ENCODE measurements around the gene ARG1. TPM values are rescaled to one million over a fixed set of nuclear protein-coding genes. Genes with fewer than 3 reads are reported as not detected.

The ARG1 gene
- total and polyA plus RNA-seq, 2 of the 8 experiments (the other 6 are each of a cell fraction or from before 2014, with no cell fraction given) = not detected

DNA sequence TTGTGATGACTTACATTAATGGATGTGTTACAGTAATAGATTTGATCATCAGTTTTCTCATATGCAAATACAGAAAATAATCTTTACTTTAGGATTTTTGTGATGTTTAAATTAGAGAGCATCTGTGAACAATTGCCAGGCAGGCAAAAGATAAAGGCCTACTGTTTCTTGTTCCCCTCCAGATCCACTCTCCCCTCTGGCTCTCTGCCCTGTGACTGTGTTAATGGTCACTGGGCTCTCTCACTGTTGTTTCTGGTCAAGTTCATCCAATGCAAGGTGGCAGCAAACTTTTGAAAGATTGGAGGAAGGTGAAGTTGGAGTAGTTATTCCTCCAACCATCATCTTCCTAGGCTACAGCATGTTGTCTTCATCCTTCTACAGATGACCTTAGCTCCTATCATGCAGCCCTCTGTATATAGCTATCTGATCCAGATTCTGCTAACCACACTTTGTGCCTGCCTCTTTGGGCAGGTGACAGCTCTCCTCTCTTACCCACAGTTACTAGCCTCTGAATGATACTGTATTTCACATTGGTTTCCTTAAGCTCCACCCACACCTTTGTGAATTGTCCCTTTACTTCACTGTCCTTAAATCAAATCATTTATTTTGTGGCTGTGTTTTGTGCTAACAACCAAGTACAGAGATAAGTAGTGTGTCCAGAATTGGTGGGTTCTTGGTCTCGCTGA is 48.9 kb upstream of the ARG1 start:
- Histone ChIP-seq H3K23me2 (ENCODE audit: low read depth, low read length) (no peaks in the 10 kb centered on the region), H2BK20ac (ENCODE audit: low read length) (no peak overlapping the region), H3K4me3 (ENCODE audit: extremely low read depth in 1 of 4, insufficient read depth in 2 of 4, low read depth in 3 of 4, low read length in 4 of 4) (no peak overlapping the region), H3K4me1 (replicated peaks in 1 of 4; ENCODE audit: control insufficient read depth in 3 of 4, insufficient read depth in 4 of 4, low read length in 3 of 4) (no peaks in the 10 kb centered on the region), H3K23ac (ENCODE audit: insufficient read length) (no peak overlapping the region), H2BK5ac (ENCODE audit: low read depth, low read length) (no peak overlapping the region), H4K20me1 (replicated peaks in 1 of 2; ENCODE audit: control insufficient read depth in 1 of 2, insufficient read depth in 2 of 2, low read length in 2 of 2) (no peaks in the 10 kb centered on the region), H3K18ac (ENCODE audit: extremely low read depth, low read length) (no peak overlapping the region), H3K9ac (replicated peaks in 1 of 4; ENCODE audit: extremely low read depth in 1 of 4, low read depth in 3 of 4, low read length in 3 of 4) (no peak overlapping the region), H3K14ac (ENCODE audit: insufficient read length) (no peak overlapping the region), H4K5ac (ENCODE audit: insufficient read length, low read depth, low read length) (no peak overlapping the region), H4K91ac (replicated peaks; ENCODE audit: insufficient read length, low read length) (peak overlapping the region; percentile 5), H2AFZ (ENCODE audit: low read length) (0 out of 2 replicates have a peak overlapping the region, but pooled peaks have one; percentile 62), H3K27me3 (replicated peaks in 1 of 4; ENCODE audit: control insufficient read depth in 3 of 4, extremely low read depth in 1 of 4, insufficient read depth in 3 of 4, low read length in 3 of 4) (no peaks in the 10 kb centered on the region), H3K27ac (ENCODE audit: low read depth, low read length) (no peak overlapping the region), H3K79me2 (ENCODE audit: control insufficient read depth in 1 of 2, insufficient read depth in 2 of 2, low read length in 2 of 2) (no peaks in the 10 kb centered on the region), H2BK12ac (ENCODE audit: low read depth, low read length) (0 out of 2 replicates have a peak overlapping the region, but pooled peaks have one; percentile 13), H3K9me3 (ENCODE audit: insufficient read depth in 2 of 2, low read depth in 1 of 2, low read length in 1 of 2) (0 out of 4 replicates have a peak, but pooled peaks cover 2 to 5% of the 10 kb centered on the region in 2 experiments), H3K36me3 (ENCODE audit: control insufficient read depth in 2 of 4, insufficient read depth in 4 of 4, low read length in 3 of 4) (no peaks in the 10 kb centered on the region), H3K4me2 (ENCODE audit: insufficient read depth in 1 of 2, low read depth in 2 of 2, low read length in 2 of 2) (no peak overlapping the region), H3K56ac (replicated peaks; ENCODE audit: insufficient read length, low read depth, low read length) (no peak overlapping the region), H2AK5ac (ENCODE audit: low read depth, low read length) (no peak overlapping the region), H3K79me1 (ENCODE audit: low read depth, low read length) (no peaks in the 10 kb centered on the region), H4K8ac (ENCODE audit: extremely low read depth, insufficient read depth, low read length) (no peak overlapping the region), H2BK120ac (replicated peaks; ENCODE audit: low read depth, low read length) (no peak overlapping the region), H3K4ac (replicated peaks; ENCODE audit: insufficient read length, low read depth, low read length) (peak overlapping the region; percentile 54), H2BK15ac (ENCODE audit: low read length) (no peak overlapping the region; the same call in 1 of the 2 replicates)
- no peak for FAIRE-seq
- ChIA-PET CTCF (ENCODE audit: partially characterized antibody) (interaction anchor here (0.8 to 3.1 kb wide), 6 partner anchors 8 to 342 kb away, joined by 3 to 11 read pairs (median 3); no protein-coding TSS in a partner anchor), POLR2A (ENCODE audit: partially characterized antibody) (no interaction called here)
- no peak for DNase-seq (ENCODE audit: low read depth in 1 of 2, low spot score in 2 of 2)
- 67% methylated on average over 1 of the region's 1 CpG; no CpG with 5 or more reads in 1 of the 2 experiments for WGBS, 2 experiments (ENCODE audit: extremely low coverage in 1 of 2, insufficient coverage in 1 of 2, insufficient read length in 1 of 2, insufficient replicate concordance in 2 of 2, low coverage in 1 of 2, low lambda C conversion rate in 2 of 2, missing lambda C conversion rate in 1 of 2)
- TF ChIP-seq CTBP2 (IDR thresholded peaks at IDR 0.05; ENCODE audit: borderline replicate concordance, insufficient read depth, insufficient read length, low read length) (no peak), HDAC2 (IDR thresholded peaks at IDR 0.05; ENCODE audit: borderline replicate concordance in 1 of 2, low read depth in 2 of 2, low read length in 2 of 2) (no peak), BACH1 (IDR thresholded peaks at IDR 0.05; ENCODE audit: low read length) (no peak), SUZ12 (IDR thresholded peaks at IDR 0.05; ENCODE audit: low read length) (no peak), JUN (IDR thresholded peaks at IDR 0.05; ENCODE audit: low read depth, low read length) (no peak), NRF1 (IDR thresholded peaks at IDR 0.05; ENCODE audit: low read depth, low read length) (no peak)

Data from H1 (cell line).